GM21737 (cell line): ENCODE measurements around the gene IL6ST.

ENCODE experiments used
- ATAC-seq: cut with Tn5 transposase; IDR thresholded peaks from one replicate; pipeline ENCODE4 v1.9.1; 2021; ENCODE audit warnings: mild to moderate bottlenecking, moderate library complexity; ENCODE audit not compliant: unreplicated experiment

IL6ST gene

GRCh38 chr5:55900068-55900467 is 94.7 kb downstream of the IL6ST start:
- no peak for ATAC-seq

GRCh38 chr5:55899344-55899743 is 95.4 kb downstream of the IL6ST start:
- ATAC-seq = no peak

- no peak for ATAC-seq
Measured at GRCh38 chr5:55897905-55898304, 96.9 kb downstream of the IL6ST start.

DNA sequence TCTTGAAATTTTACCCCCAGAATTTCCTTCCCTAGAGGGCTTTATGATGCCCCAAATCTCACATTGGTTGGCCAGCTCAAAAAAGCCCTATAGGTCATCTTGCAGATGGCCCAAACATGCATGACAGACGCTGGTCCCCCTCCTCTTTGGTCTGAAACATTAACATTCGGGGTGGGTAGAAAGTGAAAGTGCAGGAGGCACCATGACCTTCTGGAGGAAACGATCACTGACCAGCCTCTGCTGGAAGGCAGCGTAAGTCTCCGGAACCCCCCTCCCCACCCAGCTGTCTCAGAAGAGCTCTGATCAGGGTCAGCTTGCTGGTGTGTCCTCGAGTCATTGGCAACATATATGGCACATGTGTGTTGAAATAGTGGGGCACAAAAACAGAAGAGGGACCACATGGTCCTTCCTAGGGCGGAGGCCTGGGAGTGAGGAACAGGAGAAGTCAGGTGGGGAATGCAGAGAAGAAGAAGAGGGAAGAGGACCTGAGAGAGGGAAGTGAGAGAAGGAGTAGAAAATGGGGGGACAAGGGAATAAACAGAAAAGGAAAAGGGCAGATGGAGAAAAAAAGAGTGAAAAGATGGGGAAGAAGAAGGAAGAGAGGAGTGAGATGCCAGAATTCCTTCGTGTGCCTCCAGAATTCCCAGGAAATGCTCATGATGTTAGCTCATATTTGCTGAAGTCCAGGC is 97.4 kb downstream of the IL6ST start:
- no peak for ATAC-seq

DNA sequence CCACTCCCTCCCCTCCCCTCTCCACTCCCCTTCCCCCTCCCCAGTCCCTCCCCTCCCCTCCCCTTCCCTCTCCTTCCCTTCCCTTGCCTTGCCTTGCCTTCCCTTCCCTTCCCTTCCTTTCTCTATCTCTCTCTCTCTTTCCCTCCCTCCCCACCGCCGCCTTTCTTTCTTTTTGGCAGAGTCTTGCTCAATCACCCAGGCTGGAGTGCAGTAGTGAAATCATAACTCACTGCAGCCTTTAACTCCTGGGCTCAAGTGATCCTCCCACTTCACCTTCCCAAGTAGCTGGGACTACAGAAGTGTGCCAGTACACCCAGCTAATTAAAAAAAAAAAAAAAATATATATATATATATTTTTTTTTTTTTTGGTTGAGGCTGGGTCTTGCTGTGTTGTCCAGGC is 98.1 kb downstream of the IL6ST start:
- ATAC-seq = no peak

DNA sequence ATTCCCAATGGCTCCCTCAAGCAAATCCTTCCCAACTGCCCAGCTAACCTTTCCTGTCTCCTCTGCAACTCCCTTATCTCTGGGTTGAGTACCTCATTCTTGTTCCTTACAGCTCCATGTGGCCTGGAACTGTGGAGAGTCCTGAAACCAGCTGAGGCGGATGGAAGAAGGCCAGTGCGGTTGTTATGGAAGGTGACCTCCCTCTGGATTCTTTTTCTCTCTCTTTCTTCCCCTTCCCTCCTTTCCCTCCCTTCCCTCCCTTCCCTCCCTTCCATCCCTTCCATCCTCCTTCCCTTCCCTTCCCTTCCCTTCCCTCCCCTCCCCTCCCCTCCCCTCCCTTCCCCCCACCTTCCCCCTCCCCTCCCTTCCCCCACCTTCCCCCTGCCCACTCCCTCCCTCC is 98.5 kb downstream of the IL6ST start:
- no peak for ATAC-seq

DNA sequence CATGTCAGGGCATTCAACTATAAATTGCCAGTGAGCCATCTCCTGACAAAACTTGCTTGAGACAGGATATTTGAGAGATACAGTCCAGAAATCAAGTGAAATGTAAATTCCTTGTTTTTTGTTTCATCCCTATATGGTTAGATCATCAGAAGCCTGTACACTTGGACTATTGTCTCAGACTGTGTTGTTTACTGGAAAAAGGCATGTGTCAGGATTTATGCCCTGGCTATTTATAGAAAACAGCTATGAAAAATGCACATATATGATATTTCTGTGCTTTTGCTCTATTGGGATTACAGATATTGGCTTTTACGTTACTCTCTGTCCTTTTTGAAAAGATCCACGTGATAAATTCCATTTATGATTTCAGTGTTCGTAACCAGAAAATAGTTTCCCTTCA is 99.4 kb downstream of the IL6ST start:
- no peak for ATAC-seq

GRCh38 chr5:55894135-55894534 is 100.6 kb downstream of the IL6ST start:
- ATAC-seq = no peak

DNA sequence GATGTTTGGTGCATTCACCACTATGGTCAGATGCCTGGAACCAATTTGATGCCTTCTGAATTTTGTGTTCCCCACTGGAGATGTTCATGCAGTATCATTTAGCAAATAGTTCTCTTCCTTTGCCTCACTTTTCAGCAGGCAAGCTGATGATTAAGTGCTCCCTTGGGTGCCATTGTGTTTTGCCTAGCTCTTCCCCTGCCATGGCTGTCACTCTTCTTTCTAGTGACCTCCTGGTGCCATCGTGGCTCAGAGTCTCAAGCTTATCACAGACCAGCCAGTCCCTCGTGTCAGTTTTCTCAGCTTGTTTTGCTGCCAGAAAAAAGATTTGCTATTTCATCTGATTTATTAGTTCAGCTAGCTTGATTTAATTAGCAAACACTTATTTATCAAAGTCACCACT is 102.3 kb downstream of the IL6ST start:
- ATAC-seq = no peak

- no peak for ATAC-seq
Measured at GRCh38 chr5:55888205-55888604, 106.6 kb downstream of the IL6ST start.

DNA sequence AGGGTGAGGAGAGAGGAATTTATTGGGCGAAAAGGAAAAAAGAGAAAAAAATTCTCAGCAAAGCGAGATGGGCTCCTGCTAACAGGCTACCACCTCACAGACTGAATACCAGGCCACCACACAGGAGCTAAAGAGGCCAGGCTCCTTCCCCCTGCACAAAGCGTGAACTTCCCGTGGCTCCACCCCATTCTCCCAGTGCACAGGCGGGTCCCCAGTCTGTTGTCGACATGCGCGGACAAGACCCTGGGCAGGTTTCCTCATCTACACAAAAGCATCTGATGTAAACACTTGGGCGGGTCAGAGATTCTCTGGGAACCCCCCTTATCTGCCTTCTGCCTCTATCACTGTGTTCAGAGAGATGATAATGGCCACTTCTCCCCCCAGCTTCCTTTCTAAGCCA is 109.4 kb downstream of the IL6ST start:
- ATAC-seq = no peak
